Measurements from ENCODE around the gene HDAC4.

The HDAC4 gene

GRCh38 chr2:239272626-239273025 is 128.2 kb downstream of the HDAC4 start:
- Histone ChIP-seq H3K36me3 (ENCODE audit: insufficient read depth, low read length) (no peaks in the 10 kb centered on the region), H3K9me2 (replicated peaks; ENCODE audit: low read depth, low read length) (no peaks in the 10 kb centered on the region), H3K4me2 (ENCODE audit: low read depth, low read length, poor library complexity, severe bottlenecking) (no peak overlapping the region), H3K4me3 (ENCODE audit: low read length, poor library complexity, severe bottlenecking) (no peak overlapping the region), H4K20me1 (ENCODE audit: insufficient read depth, low read length, poor library complexity, severe bottlenecking) (peaks cover 12% of the 10 kb centered on the region), H3K9ac (ENCODE audit: low read depth, low read length, poor library complexity, severe bottlenecking) (no peak overlapping the region), H3K27me3 (ENCODE audit: insufficient read depth, low read length, poor library complexity, severe bottlenecking) (no peaks in the 10 kb centered on the region), H3K9me3 (ENCODE audit: insufficient read depth, low read depth, low read length) (no peaks in the 10 kb centered on the region), H3K4me1 (ENCODE audit: insufficient read depth, low read length, poor library complexity, severe bottlenecking) (peaks cover 69% of the 10 kb centered on the region), H2AFZ (ENCODE audit: low read length) (no peak overlapping the region), H3K79me2 (ENCODE audit: insufficient read depth, low read length) (peaks cover 67% of the 10 kb centered on the region; the same call in 1 of the 2 replicates), H3F3A (ENCODE audit: low read depth) (no peaks in the 10 kb centered on the region)
- TF ChIP-seq CTCF (conservative IDR thresholded peaks at IDR 0.05; ENCODE audit: low read length) (no peak), EZH2phosphoT487 (IDR thresholded peaks at IDR 0.05; ENCODE audit: borderline replicate concordance) (no peak)

GRCh38 chr2:239271882-239272281 is 128.9 kb downstream of the HDAC4 start:
- Histone ChIP-seq H3K36me3 (ENCODE audit: insufficient read depth, low read length) (no peaks in the 10 kb centered on the region), H3F3A (ENCODE audit: low read depth) (no peaks in the 10 kb centered on the region), H4K20me1 (ENCODE audit: insufficient read depth, low read length, poor library complexity, severe bottlenecking) (peaks cover 15% of the 10 kb centered on the region), H3K9me3 (ENCODE audit: insufficient read depth, low read depth, low read length) (no peaks in the 10 kb centered on the region), H3K4me2 (ENCODE audit: low read depth, low read length, poor library complexity, severe bottlenecking) (no peak overlapping the region), H3K4me3 (ENCODE audit: low read length, poor library complexity, severe bottlenecking) (no peak overlapping the region), H3K9me2 (replicated peaks; ENCODE audit: low read depth, low read length) (no peaks in the 10 kb centered on the region), H2AFZ (ENCODE audit: low read length) (no peak overlapping the region), H3K79me2 (ENCODE audit: insufficient read depth, low read length) (peaks cover 67% of the 10 kb centered on the region; the same call in 1 of the 2 replicates), H3K4me1 (ENCODE audit: insufficient read depth, low read length, poor library complexity, severe bottlenecking) (peaks cover 75% of the 10 kb centered on the region), H3K27me3 (ENCODE audit: insufficient read depth, low read length, poor library complexity, severe bottlenecking) (no peaks in the 10 kb centered on the region), H3K9ac (ENCODE audit: low read depth, low read length, poor library complexity, severe bottlenecking) (no peak overlapping the region)
- TF ChIP-seq EZH2phosphoT487 (IDR thresholded peaks at IDR 0.05; ENCODE audit: borderline replicate concordance) (no peak), CTCF (conservative IDR thresholded peaks at IDR 0.05; ENCODE audit: low read length) (no peak)

GRCh38 chr2:239271471-239271870 is 129.3 kb downstream of the HDAC4 start:
- H4K20me1 ChIP-seq (ENCODE audit: insufficient read depth, low read length, poor library complexity, severe bottlenecking), result peaks cover 20% of the 10 kb centered on the region
- H3F3A ChIP-seq (ENCODE audit: low read depth), result no peaks in the 10 kb centered on the region
- H3K4me3 ChIP-seq (ENCODE audit: low read length, poor library complexity, severe bottlenecking), result no peak overlapping the region
- no peaks in the 10 kb centered on the region for H3K9me2 ChIP-seq (replicated peaks; ENCODE audit: low read depth, low read length)
- TF ChIP-seq EZH2phosphoT487 (IDR thresholded peaks at IDR 0.05; ENCODE audit: borderline replicate concordance), result no peak
- TF ChIP-seq CTCF (conservative IDR thresholded peaks at IDR 0.05; ENCODE audit: low read length), result no peak
- H3K27me3 ChIP-seq (ENCODE audit: insufficient read depth, low read length, poor library complexity, severe bottlenecking), result no peaks in the 10 kb centered on the region
- H3K79me2 ChIP-seq (ENCODE audit: insufficient read depth, low read length), result peaks cover 69% of the 10 kb centered on the region; the same call in 1 of the 2 replicates
- no peaks in the 10 kb centered on the region for H3K36me3 ChIP-seq (ENCODE audit: insufficient read depth, low read length)
- H3K9me3 ChIP-seq (ENCODE audit: insufficient read depth, low read depth, low read length), result no peaks in the 10 kb centered on the region
- H3K4me2 ChIP-seq (ENCODE audit: low read depth, low read length, poor library complexity, severe bottlenecking), result no peak overlapping the region
- peaks cover 79% of the 10 kb centered on the region for H3K4me1 ChIP-seq (ENCODE audit: insufficient read depth, low read length, poor library complexity, severe bottlenecking)
- no peak overlapping the region for H3K9ac ChIP-seq (ENCODE audit: low read depth, low read length, poor library complexity, severe bottlenecking)
- no peak overlapping the region for H2AFZ ChIP-seq (ENCODE audit: low read length)

All from Loucy (cell line).